Cortex of kidney (tissue), 1 donor: ENCODE data around the gene TPM2.

Experiments used
- DNase-seq: peaks from one replicate; lab custom pipeline; 2025; lab: John Stamatoyannopoulos, UW

Gene TPM2

DNA sequence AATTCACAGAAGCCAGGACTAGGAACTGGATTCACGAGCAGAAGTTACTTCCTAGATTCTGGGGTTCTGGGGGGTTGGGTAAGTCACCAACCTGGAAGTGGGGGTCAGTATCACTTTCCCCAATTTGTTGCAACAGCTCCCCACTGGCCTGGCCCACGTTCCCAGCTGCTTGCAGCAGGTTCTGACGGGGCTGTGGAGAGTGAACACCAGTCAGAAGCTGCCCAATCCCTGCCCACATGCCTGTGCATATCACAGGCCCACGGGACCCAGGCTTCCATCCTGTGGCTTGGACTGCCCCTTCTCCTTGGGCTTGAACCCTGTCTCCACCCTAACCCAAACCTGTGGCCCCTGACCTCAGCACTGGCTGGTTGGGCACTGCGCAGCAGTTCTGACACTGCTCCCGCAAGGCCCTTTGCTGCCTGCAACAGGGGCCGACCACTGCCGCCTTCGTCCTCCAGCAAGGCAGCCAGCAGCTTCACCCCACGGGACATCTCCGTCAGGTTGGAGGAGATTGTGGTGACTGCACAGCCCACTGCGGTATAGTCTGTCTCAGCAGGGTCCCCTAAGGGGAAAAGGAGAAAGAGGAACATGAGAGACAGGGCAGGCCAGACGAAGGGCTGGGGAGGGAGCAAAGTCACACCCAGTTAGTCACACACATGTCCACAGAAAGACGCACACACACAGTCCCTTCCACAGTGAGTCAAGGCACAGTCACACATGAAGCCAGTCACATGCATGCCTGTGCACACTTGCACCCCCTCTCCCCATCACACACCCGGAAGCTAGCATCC is 29.2 kb upstream of the TPM2 start:
- no peak for DNase-seq

DNA sequence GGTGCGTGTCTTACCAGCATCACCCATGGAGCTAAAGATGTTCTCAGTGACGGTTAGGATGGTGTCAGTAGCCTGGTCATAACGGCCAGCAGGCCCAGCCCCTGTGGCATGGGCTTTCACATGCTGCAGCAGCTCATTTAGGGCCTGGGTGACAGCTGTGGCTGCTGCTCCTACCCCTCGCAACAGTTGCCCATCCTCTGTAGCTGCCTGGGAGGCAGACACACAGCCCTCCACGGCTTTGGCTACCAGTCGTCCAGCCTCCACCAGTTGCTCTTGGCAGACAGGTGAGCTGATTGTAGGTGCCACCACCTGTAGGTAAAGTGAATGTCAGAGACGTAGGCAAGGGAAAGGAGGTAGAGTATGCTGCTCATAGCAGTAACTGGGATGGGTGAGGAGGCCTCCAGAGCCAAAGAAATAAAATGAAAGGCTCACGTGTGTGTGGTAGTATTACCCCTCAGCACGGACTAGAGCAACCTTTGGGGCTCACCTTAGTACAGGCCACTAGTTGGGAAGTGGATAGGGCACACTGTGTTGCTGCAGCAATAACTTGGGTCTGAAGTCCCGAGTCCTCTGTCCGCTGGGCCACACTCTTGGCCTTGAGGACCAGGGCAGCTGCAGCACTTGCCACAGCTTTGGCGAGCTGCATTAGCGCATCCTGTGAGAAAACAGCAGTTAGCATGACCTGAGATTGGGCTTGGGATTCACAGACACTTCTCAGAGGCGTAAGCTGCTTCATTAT is 27.6 kb upstream of the TPM2 start:
- no peak for DNase-seq

DNA sequence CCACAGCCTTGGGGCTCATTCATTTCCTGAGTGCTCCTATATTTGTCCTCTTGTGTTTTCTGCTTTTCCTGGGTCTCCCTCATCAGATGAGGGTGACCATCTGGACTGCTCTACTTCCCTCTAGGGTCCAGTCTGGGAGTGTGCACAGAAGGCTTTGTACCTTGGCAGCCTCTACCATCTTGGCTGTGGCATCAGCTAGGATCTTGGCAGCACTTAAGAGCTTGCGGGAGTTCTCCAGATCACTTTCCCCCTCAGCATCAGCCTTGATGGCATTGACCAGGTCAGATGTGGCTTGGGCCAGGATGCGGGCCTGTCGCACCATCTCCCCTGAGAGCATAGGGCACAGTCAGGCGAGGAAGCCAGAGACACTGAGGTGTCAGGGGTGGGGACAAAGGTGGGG is 26.5 kb upstream of the TPM2 start:
- no peak for DNase-seq

DNA sequence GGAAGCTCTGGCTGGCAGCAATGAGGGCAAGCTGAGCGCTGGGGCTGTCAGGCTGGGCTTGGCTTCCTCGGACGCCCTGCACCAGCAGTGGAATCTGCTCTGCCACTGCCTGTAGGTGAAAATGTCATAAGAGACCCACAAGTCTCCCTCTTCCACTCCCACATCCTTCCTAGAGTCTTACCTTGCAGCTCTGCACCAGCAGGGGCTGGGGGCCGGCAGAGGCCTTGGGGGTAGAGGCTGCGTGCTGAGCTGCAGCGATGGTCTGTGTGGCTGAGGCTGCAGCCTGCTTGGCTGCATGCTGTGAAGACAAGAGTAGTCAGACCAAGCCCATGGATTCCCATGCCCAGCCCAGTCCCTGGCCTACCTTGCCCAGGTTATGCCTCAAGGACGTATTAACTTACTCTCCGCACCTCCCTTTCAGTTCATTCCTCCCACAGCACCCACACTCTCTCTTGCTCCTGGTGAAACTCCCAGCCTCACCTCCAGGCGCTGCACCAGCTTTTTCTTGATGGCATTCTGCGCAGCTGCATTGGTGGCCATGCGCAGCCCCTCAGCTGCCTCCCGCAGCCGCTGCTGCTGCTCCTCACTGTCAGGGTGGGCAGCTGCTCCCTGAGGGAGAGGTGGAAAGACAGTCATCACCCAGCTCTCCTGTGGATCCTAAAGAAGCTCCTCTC is 25.0 kb upstream of the TPM2 start:
- DNase-seq = no peak

DNA sequence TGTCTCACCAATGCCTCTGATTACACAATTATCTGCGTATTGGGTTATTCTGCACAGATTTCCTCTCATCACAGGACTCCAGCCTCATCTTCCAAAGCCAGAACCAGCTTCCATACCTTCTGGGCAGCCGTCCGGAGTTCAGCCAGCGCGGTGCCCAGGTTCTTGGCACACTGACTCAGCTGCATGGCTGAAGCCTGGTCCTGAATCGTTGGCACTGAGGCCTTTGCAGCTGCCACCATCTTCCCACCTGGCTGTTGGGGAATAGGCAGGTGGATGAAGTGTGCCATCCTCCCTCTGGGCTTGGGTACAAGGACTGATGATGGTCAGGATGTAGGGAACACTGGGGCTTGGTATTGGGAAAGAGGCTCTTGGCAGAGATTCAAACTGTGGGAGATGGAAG is 24.4 kb upstream of the TPM2 start:
- DNase-seq = no peak

DNA sequence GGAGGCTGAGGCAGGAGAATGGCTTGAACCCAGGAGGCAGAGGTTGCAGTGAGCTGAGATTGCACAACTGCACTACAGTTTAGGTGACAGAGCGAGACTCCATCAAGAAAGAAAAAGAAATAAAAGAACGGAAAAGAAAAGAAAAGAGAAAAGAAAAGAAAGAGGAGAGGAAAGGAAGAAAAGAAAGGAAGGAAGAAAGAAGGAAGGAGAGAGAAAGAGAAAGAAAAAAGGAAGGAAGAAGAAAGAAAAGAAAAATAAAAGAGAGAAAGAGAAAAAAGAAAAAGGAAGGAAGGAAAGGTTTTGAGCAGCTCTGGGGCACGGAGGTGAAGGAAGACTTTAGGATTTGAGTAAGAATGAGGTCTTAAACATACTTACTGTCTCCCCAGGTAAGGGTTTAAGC is 23.9 kb upstream of the TPM2 start:
- DNase-seq = no peak

DNA sequence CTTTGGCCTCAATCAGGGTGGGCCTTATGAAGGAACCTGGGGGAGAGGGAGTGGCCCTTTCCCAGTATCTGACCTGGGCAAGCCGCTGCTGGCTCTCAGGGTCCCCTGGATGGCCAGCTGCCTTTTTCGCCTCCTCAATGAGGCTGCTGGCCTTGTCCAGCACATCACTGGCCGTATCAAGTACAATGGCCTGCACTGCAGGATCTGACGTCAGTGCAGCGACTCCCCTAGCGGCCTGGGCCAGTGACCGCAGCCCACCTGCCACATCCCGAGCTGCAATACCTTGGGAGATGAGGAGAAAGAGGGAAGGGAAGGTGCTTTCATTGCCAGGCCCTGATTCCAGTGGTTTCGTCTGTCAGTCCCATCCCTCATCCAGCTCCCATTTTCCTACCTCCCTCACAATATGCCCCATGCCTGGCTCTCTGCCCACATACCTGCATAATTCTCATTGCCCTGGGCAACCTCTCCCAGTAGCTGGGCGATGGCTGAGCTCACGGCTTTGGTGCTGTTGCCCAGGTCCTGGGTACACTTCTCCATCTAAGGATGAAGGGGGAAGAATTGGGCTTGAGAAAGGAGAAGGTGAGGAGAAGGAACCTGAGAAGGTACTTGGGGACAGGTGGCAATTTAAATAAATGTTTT is 23.2 kb upstream of the TPM2 start:
- DNase-seq = no peak

DNA sequence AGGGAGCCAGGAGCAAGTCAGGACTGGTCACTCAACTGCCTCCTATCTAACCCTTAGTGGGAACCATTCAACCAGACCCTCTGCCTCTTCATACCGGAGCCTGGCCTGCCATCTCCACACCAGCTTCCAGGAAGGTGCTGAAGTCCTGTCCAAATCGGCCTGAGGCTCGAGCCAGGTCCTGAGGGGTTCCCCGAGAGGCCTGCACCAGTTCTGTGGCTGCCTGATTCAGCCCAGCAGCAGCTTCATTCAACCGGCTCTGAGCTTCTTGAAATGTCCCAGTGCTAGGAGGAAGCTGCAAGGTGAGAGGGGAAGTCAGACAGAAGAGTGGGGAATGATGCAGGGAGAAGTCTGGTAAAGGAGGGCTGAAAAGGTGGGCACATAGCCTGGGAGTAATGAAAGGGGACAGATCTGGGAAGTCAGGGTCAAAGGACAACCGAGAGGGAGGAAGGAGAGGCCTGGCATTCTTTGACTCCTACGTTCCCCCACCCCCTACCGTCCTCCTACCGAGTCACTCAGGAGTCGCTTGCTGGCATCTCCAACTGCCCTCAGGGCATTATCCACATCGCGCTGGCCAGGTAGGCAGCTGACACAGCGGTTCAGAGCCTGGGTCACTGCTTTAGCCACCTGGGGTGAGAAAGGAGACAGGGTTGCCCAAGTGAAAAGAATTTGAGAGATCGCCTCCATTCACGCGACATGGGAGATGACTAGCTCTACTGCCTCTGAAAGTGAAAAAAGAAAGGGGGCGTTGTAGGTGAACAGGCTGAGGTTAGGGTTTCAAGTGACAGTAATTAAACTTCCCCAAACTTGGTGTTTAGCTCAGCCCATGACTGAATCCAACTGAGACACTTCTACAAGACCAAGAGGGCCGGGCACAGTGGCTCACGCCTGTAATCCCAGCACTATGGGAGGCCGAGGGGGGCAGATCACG is 22.0 kb upstream of the TPM2 start:
- DNase-seq = no peak

DNA sequence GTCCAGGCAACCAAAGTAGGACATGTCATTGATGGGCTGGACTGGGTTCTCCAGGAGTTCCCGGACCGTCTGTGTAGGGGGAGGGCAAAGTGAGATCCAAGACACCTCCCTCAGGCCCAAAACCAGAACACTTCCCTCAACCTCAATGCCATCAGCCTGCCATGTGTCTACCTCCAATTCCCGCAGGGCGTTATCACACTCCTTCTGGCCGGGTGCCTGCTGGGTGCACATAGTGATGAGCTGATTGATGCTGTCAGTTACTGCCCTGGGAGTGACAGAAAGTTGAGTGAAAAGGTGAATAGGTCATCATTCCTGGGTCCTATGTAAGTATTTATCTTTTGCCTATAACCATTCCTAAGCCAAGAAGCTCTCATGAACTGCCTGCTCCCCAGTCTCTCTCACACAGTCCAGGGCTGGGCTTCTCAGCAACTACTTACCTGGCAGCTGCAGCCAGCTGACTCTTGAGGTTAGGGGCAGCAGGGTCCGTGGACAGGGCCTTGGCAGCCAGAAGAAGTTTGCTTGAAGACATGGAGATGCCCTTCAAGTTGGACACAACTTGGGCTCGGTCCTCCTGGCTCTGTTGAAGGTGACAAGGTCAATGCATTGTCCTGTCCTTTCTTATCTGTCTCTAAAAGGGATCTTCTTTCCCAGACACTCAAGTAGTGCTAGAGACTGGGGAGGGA is 21.2 kb upstream of the TPM2 start:
- no peak for DNase-seq

DNA sequence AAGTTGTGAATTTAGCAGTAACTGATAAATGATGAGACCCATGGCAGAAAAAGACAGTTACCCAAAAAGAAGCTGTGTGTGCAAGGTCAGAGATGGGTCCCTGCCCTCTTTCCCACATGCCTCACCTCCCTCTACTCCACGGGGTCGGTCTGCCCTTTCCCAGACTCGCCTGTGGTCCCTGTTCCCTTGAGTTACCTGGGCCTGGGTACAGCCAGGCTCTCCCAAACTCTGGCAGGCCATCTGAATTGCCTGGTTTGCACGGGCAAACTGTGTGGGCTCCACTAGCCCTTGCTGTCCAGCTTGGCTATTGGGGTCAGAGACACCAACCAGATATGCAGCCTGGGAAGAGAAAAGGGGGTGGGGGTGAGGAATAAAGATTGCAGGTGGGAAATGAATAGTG is 18.4 kb upstream of the TPM2 start:
- no peak for DNase-seq

DNA sequence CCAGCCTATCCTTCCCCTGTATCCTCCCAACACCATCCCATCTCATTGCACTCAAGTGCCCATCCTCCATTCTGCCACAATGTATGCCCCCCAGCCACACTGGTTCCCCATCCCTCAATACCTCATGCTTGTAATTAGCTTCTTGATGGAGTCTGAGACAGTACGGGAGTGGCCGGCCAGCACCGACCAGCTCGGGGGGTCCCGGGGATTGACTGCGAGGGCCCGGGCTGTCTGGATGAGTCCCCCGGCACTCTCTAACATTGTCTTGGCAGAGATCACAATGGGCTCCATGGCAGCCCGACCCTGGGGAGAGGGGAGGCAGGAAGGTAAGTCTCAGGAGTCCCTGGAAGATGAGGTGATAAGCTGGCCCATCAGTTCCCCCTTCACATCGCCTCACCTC is 17.2 kb upstream of the TPM2 start:
- DNase-seq = no peak

DNA sequence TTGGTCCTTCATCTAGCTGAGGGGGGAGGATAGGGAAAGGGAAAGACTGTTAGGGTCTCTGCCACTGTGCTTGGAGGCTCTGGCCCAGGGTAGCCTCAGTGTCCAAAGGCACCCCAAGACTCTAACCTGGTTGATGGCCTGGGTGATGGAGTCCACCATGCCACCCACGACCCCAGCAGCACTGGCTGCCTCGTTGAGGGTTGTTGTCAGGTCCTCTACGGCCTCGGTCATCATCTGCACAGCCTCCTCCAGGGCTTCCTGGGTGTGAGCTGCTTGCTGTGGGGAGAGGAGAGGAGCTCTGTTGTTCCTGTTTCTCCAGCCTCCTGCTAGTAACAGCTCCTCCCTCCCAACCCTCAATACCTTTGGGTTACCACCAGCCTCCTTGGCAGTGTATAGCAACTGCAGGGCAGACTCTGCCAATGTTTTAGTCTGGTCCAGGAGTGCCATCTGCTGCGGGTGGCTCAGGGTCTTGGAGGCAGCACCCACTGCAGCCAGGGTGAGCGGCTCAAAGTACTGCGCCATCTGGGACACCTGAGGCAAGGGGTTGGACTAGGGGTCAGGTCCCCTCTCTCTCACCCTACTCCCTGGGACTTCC is 16.2 kb upstream of the TPM2 start:
- no peak for DNase-seq

DNA sequence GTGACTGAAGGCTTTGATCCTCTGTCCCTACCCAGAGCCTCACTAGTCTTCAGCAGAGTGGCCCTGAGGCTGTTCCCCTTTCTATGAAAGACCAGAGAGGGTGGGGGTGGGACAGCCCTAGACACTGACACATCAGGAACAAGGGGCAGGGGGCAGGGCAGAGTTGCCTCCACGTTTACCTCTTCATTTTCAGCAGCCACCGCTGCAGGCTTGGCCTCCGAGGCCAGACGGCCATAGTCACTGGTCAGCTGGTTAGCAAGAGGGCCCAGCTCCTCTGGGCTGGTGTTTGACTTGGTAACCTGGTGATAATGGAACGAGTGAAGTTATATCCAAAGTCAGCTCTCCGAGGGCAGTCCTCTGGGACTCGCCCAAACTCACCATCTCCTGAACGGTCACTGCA is 15.6 kb upstream of the TPM2 start:
- DNase-seq = no peak

DNA sequence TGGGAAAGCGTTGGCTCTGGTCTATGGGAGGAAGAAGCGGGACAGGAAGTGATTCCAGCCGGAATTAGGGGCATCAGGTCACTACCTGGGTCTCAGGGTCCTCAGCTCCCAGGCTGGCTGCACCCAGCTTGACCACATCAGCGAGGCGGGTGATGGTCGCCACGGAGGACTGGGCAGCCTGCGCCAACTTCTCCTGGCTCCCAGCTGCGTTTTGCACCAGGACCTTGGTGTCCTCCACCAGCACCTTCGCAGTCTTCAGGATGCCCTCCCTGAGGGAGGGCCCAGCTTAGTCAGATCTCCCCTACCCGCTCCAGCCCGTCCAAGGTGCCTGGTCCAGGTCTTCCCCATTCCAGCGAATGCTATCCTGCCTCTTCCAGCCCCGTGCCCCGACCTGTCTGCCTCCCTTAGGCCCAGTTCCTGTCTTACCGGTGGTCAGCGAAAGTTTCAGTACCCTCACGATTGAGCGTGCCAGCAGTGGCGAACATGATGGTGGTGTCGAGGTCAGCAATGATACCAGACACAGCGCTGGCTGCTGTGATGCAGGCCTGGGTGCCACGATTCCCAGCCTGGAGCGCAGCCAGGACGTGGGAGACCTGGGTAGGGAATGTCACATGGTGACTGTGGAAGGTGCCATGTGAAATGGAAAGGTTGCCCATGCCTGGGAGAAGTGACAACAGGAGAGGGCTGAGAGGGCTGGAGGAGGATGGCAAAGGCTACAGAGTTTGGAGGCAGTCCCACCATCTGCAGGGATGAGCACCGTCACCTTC is 14.4 kb upstream of the TPM2 start:
- DNase-seq = no peak

DNA sequence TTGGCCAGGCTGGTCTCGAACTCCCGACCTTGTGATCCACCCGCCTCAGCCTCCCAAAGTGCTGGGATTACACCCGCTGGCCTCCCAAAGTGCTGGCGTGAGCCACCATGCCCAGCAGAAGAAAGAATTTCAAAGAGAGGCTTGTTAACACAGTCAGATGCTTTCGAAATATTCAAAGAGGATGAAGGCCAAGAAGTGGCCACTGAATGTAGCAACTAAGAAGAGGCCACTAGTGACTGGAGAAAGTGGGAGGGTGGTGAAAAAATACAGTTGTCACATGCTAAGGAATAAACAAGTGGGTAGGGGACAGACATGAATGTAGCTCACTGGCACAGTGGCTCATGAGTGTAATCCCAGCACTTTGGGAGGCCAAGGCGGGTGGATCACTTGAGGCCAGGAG is 13.0 kb upstream of the TPM2 start:
- DNase-seq = no peak

DNA sequence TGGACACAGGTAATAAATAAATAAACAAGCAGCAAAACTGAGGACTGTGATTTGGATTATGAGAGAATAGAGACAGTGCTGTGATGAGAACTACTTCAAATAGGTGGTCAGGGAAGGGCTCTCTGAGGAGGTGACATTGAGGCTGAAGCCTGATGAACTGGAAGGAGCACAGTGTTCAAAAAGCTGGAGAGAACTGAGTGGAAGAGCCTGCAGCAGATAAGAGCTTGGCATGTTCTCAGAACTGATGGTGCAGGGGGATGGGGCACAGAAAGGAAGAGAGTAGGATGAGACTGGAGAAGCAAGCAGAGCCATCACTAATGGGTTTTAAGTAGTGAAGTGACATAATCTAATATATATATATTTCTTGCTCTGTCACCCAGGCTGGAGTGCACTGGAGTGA is 11.2 kb upstream of the TPM2 start:
- DNase-seq = no peak

DNA sequence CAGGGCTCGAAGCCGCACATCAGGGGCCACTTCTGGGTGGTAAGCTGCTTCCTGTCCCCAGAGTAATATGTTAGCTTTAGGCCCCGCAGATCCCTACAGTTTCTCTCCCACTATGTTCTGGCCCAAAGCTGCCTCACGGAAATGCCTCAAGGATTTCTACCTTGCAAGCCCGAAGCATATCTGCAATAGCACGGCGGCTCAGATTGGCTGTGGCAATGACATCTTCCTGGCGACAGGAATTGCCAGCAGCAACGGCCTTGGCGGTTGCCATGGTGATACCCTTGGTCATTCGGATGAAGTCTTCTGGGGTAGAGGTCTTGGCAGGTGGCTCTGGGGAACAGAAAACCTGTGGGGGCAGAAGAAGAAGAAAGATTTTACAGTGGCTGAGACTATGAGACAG is 10.3 kb upstream of the TPM2 start:
- no peak for DNase-seq

DNA sequence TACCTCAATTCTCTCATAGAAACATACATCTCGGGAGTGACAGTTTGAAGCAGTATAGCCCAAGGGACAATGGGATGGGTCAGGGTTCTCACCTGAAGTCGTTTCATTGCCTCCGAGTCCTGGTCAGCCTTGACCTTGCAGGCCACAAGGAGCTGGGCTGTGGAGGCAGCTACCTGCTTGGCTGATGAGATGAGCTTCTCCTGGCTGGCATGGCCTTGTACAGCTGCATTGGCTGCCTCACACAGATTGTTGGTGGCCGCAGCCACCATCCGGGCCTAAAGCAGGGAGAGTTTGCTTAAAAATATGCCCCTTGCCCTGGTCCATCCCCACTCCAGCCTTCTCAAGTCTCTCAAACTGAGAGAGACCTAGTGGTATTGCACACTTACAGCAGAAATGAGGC is 8.5 kb upstream of the TPM2 start:
- no peak for DNase-seq

DNA sequence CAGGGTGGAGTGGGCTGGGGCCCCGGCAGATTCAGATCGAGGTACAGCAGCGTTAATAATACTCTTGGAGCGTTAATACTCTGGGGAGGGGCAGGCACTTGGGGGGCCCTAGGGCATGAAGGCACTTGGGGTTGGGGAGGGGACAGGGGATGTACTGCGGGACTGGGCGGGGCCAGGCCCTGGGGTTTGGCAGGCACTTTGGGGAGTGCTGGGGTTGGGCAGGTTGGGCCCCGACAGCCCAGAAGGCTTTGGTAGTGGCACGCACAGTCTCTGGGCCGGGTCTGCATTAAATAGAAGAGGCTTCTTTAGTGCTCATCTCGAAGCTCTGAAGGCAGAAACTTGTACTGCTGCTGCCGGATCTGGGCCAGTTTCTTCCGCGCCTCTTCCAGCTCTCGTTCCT is 7.8 kb upstream of the TPM2 start:
- no peak for DNase-seq
